ENCODE measurements around the gene SASH1.

The SASH1 gene

GRCh38 chr6:148578837-148579565, 236.4 kb downstream of the SASH1 start:
- TF ChIP-seq GATA2 (IDR thresholded peaks at IDR 0.05; ENCODE audit: low read depth, low read length) (no peak), GATA3 (IDR thresholded peaks at IDR 0.05; ENCODE audit: low read depth, low read length) (no peak)

DNA sequence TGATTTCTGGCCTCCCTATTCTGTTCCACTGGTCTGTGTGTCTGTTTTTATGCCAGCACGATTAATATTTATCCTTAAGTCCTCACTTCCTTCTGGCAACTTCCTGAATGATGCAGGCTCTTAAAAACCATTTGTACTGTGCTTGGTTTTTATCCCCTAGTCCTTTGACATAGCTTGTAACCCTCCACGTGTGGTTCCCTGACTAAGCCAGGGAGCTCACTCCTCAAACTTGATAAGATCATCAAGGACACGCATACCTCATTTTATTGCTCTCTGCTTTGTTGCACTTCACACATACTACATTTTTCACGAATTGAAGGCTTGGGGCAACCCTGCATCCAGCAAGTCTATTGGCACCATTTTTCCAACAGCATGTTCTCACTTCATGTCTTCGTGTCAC, 237.8 kb downstream of the SASH1 start:
- TF ChIP-seq GATA2 (IDR thresholded peaks at IDR 0.05; ENCODE audit: low read depth, low read length) (no peak), GATA3 (IDR thresholded peaks at IDR 0.05; ENCODE audit: low read depth, low read length) (no peak)

GRCh38 chr6:148583631-148584030, 241.0 kb downstream of the SASH1 start:
- TF ChIP-seq GATA2 (IDR thresholded peaks at IDR 0.05; ENCODE audit: low read depth, low read length) (no peak), GATA3 (IDR thresholded peaks at IDR 0.05; ENCODE audit: low read depth, low read length) (no peak)

GRCh38 chr6:148590883-148591282, 248.2 kb downstream of the SASH1 start:
- TF ChIP-seq GATA2 (IDR thresholded peaks at IDR 0.05; ENCODE audit: low read depth, low read length): no peak
- no peak for TF ChIP-seq GATA3 (IDR thresholded peaks at IDR 0.05; ENCODE audit: low read depth, low read length)

DNA sequence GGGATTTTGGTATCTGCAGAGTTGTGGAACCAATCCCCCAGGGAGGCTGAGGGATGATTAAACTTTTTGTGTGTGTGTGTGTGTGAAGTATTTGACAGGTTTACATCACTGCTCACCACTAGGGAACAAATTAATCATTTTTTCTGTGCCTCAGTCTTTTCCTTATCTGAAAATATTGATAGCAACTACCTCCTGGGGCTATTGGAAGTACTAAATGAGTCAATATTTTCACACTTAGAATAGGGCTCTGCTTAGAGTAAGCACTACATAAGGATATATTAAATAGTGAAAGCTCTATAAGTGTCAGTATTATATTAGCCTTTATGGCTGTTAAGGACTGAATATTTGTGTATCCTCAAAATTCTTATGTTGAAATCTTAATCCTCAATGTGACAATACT, 249.0 kb downstream of the SASH1 start:
- TF ChIP-seq GATA3 (IDR thresholded peaks at IDR 0.05; ENCODE audit: low read depth, low read length) (no peak), GATA2 (IDR thresholded peaks at IDR 0.05; ENCODE audit: low read depth, low read length) (no peak)

DNA sequence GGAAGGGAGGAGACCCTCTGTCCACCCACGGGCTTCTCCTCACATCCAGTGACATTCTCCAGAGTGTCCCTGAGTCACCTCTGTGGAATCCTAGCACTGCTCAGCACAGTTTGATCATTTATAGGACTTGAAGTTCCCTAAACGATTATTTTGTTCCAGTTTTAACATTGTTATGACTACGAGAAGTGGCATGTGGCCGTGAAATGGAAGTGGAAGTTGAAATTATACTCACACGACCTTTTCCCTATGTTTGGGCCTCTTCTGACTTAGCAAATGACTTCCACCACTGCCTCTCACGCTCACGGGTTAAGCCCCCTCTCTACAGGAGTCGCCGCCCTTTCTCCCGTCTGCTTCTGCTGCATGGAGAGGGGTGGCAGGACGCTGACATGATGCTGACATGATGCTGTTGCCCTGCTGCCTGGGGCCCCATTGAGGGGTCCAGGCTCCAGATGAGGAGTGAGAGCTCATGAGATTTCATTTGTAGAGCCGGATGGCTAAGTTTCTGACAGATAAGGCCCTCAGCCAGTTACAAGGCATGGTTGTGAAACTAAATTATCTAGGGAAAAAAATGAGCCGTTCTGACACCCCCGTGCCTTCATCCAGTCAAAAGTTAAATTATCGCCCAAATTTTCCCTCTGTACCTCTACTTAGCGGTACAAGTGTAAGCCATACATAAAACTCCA, 250.6 kb downstream of the SASH1 start:
- no peak for TF ChIP-seq GATA3 (IDR thresholded peaks at IDR 0.05; ENCODE audit: low read depth, low read length)
- no peak for TF ChIP-seq GATA2 (IDR thresholded peaks at IDR 0.05; ENCODE audit: low read depth, low read length)

- TF ChIP-seq GATA3 (IDR thresholded peaks at IDR 0.05; ENCODE audit: low read depth, low read length) (no peak), GATA2 (IDR thresholded peaks at IDR 0.05; ENCODE audit: low read depth, low read length) (no peak)
These were observed 251.2 kb downstream of the SASH1 start for GRCh38 chr6:148593813-148594170.

DNA sequence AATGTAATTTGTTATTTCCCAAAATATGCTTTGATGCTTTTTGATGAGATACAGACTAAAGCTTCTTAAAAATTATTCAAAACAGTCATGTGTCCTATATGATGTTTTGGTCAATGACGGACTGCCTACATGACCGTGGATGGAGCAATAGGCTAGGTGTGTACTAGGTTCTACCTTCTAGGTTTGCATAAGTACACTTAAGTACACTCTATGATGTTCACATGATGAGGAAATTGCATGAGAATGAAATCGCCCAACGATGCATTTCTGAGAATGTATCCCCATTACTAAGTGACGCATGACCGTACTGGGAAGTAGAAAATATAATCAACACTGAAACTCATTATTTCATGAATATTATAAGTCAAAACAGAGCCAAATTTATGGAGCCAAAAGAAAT, 252.9 kb downstream of the SASH1 start:
- TF ChIP-seq GATA3 (IDR thresholded peaks at IDR 0.05; ENCODE audit: low read depth, low read length): no peak

GRCh38 chr6:148596891-148597455, 254.3 kb downstream of the SASH1 start:
- no peak for TF ChIP-seq GATA3 (IDR thresholded peaks at IDR 0.05; ENCODE audit: low read depth, low read length)
- no peak for TF ChIP-seq GATA2 (IDR thresholded peaks at IDR 0.05; ENCODE audit: low read depth, low read length)

DNA sequence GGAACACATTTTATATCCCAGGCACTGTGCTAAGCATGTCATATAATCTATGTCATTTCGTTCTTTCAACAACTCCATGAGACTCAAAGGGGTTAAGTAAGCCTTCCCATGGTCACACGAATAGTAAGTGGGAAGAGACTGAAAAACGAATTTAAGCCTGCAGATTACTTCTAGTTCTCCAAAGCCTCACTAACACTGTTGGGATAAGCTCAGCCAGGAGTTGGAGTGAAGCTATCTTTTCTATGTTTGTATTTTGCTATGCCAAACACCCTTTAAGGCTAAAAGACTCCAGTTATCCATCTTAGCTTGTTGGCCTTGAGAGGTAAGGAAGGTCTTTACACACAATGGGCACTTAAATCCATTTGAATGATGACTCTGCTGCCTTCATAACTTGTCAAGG, 256.1 kb downstream of the SASH1 start:
- TF ChIP-seq GATA3 (IDR thresholded peaks at IDR 0.05; ENCODE audit: low read depth, low read length) (no peak), GATA2 (IDR thresholded peaks at IDR 0.05; ENCODE audit: low read depth, low read length) (no peak)

DNA sequence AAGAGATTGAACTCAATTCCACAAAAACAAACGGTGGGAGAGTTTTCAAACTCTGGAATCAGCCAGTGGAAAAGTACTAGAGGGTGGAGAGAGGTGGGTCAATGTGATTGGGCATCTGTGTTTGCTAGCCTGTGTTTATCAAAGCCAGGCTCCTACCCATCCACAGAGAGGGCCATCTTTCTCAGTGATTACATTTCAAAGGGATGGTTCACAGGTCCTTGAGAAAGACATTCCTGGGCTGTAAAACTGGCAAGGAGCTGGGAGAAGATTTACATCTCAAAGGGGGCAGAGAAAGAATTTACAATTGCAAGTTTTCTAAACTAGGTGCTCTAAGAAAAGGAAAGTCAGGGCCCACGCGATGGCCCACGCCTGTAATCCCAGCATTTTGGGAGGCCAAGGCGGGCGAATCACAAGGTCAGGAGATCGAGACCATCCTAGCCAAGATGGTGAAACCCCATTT, 257.4 kb downstream of the SASH1 start:
- TF ChIP-seq GATA2 (IDR thresholded peaks at IDR 0.05; ENCODE audit: low read depth, low read length) (no peak), GATA3 (IDR thresholded peaks at IDR 0.05; ENCODE audit: low read depth, low read length) (no peak)

Data from SH-SY5Y (cell line).